Activated effector memory CD4-positive, alpha-beta T cell treated with anti-CD3 and anti-CD28 coated beads, Interleukin-2, amount 50 U/mL, for 16 hours (primary cell): Measurements from ENCODE around the gene AURKAIP1.

ENCODE experiments used
- DNase-seq: peaks from one replicate; pipeline ENCODE4 v3.0.0-alpha.2; 2020

AURKAIP1 gene

GRCh38 chr1:1331068-1331965 is 43.7 kb downstream of the AURKAIP1 start, which contains the start of gene TAS1R3:
TAS1R3 (plus strand) TSS chr1:1331280; CDS start chr1:1331346, 66 bp downstream.
- DNase-seq = no peak

DNA sequence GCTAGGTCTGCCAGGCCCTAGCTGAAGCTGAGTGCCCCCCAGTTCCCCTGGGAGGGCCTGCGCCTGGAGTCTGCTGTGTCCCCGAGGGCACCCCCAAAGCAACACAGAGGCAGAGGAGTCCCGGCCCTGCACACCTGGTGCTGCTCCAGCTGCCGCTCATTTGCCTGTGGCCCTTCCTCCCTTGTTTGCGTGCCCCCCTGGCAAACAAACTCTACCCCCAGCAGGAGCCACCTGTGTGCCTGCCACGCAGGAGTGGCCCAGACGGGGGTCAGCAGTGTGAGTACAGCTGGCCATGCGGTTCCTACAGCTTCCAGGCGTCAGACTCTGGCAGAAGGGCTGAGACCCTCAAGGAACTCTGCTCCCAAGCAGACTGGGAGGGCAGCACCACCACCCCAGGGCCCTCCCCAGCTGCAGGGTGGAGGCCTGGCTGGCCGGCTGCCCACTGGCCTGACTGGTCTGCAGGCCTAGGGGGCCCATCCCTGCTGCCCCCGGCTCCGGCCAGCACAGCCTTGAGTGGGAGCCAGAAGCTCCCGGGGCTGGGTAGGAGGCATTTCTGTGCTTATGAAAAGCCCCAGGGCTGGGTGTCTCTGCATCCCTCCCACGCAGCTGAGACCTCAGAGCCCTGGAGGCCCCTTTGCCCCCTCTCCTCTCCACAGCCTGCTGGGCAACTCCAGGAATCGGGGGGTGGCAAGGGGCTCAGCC is 44.5 kb downstream of the AURKAIP1 start:
- DNase-seq = no peak

DNA sequence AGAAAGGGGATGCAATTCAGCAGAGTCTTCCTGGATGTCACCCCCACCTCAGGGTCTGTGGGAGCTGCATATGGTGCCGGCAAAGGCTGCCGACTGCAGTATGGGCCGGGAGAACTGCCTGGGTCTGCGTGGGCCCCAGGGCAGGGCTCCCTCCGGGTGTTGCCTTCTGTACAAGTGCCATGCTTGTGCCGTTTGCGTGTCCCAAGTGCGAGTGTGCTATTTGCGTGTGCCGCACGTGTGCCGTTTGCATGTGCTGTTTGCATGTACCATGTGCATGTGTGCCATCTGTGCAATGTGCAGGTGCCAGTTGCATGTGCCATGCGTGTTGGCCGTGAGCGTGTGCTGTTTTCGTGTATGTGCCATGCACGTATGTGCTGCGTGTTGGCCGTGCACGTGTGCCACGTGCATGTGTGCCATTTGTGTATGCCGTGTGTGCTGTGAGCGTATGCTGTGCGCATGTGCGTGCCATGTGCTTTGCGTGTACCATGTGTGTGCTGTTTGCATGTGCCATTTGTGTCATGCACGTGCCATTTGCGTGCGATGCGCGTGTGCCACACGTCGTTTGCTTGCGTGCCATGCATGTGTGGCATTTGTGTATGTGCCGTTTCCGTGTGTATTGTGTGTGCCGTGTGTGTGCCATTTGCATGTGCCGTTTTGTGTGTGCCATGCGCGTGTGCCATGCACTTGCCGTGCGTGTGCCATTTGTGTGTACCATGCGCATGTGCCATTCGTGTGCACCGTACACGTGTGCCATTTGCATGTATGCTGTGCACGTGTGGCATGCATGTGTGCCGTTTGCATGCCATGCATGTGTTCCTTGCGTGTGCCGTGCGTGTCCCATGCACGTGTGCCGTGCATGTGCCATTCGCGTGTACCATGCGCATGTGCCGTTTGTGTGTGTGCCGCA is 45.5 kb downstream of the AURKAIP1 start:
- no peak for DNase-seq

DNA sequence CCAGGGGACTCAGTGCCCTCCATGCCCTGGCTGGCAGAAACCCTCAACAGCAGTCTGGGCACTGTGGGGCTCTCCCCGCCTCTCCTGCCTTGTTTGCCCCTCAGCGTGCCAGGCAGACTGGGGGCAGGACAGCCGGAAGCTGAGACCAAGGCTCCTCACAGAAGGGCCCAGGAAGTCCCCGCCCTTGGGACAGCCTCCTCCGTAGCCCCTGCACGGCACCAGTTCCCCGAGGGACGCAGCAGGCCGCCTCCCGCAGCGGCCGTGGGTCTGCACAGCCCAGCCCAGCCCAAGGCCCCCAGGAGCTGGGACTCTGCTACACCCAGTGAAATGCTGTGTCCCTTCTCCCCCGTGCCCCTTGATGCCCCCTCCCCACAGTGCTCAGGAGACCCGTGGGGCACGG is 46.8 kb downstream of the AURKAIP1 start:
- no peak for DNase-seq

DNA sequence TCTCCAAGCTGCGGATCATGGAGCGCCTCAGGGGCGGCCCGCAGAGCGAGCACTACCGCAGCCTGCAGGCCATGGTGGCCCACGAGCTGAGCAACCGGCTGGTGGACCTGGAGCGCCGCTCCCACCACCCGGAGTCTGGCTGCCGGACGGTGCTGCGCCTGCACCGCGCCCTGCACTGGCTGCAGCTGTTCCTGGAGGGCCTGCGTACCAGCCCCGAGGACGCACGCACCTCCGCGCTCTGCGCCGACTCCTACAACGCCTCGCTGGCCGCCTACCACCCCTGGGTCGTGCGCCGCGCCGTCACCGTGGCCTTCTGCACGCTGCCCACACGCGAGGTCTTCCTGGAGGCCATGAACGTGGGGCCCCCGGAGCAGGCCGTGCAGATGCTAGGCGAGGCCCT is 47.7 kb downstream of the AURKAIP1 start:
- no peak for DNase-seq

GRCh38 chr1:1326075-1326605 is 48.9 kb downstream of the AURKAIP1 start:
- no peak for DNase-seq

DNA sequence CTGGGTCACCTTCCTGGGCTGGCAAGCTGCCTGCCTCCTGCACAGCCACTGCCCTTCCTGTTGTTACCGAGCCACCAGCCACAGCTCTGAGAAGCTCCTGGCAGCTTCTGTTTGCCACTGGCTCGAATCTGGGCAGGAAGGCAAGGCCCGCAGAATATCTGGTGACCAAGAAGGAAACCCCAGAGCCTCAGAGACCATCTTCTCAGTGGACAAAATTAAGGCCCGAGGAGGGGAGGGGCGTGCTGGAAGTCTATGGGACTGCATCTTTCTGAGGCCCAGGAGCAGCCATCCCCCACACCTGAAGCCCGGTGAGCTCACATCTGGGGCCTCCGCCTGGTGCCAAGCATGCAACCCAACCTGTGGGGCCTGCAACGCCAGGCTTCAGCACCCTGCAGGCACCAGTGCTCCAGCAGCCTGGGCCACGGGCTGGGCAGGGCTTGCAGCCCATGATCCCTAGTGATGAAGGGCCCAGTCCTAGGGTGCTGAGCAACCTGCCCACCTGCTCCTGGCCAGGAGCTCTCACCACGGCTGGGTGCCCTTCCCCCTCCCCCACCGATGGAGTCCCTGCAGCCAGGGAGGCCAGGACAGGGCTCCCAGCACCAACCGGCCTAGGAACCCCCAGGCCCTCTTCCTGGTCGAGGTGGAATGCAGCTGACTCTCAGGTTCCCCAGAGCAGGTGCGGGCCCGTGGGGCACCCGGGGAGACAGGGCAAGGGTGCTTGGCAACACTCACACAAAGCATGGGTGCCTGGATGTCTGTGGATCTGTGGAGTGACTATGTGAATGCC is 49.5 kb downstream of the AURKAIP1 start:
- DNase-seq = no peak

GRCh38 chr1:1324524-1325287 is 50.3 kb downstream of the AURKAIP1 start, which contains the start of the genes CPTP and INTS11:
CPTP (plus strand) TSS chr1:1324802; CDS start chr1:1326911, 2,109 bp downstream.
INTS11 (minus strand) TSS chr1:1324660; CDS start chr1:1324608, 52 bp downstream.
- DNase-seq = peak; percentile 99

DNA sequence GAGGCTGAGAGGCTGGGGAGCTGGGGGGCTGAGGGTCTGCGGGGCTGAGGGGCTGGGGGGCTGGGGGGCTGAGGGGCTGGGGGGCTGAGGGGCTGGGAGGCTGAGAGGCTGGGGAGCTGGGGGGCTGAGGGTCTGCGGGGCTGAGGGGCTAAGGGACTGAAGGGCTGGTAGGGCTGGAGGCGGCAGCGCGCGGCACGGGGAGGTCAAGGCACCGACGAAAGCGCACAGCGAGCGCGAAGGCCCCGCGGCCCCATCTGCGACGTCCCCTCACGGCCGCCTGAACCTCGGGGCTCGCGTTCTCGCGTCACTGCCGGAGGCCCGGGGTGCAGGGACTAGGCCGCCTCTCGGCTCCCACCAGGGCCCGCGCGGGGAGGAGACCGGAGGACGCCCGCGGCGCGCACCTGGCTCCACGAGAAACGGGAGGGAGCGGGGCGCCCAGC is 50.9 kb downstream of the AURKAIP1 start:
- no peak for DNase-seq
